ENCODE measurements around the gene RARG.

Gene RARG

DNA sequence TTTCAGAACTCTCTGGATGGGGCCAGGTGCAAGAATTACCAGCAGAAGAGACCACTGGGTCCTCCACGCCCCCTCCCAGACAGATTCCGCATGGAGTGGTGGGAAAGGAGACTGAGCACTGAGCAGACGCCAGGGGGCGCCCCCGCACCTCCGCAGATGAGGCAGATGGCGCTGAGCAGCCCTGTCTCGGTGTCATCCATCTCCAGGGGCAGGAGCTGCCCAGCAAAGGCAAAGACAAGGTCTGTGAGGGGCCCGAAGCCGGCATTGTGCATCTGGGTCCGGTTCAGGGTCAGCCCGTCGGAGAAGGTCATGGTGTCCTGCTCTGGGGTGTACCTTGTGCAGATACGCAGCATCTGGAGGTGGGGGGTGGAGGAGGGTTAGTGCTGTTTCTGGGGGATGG is 18.7 kb downstream of the RARG start (continued):
- TF ChIP-seq, protein P1, sequence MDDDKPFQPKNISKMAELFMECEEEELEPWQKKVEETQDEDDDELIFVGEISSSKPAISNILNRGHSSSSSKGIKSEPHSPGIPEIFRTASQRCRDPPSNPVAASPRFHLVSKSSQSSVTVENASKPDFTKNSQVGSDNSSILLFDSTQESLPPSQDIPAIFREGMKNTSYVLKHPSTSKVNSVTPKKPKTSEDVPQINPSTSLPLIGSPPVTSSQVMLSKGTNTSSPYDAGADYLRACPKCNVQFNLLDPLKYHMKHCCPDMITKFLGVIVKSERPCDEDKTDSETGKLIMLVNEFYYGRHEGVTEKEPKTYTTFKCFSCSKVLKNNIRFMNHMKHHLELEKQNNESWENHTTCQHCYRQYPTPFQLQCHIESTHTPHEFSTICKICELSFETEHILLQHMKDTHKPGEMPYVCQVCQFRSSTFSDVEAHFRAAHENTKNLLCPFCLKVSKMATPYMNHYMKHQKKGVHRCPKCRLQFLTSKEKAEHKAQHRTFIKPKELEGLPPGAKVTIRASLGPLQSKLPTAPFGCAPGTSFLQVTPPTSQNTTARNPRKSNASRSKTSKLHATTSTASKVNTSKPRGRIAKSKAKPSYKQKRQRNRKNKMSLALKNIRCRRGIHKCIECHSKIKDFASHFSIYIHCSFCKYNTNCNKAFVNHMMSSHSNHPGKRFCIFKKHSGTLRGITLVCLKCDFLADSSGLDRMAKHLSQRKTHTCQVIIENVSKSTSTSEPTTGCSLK (tag by site-specific recombination; IDR thresholded peaks at IDR 0.05), result no peak
- peak; percentile 49; the same call in 1 of the 2 replicates for TF ChIP-seq ZNF366 (tag by site-specific recombination; conservative IDR thresholded peaks at IDR 0.05)
- no peak for TF ChIP-seq BCL11A (tag by site-specific recombination; IDR thresholded peaks at IDR 0.05; ENCODE audit: low read depth)
- TF ChIP-seq, protein P2, sequence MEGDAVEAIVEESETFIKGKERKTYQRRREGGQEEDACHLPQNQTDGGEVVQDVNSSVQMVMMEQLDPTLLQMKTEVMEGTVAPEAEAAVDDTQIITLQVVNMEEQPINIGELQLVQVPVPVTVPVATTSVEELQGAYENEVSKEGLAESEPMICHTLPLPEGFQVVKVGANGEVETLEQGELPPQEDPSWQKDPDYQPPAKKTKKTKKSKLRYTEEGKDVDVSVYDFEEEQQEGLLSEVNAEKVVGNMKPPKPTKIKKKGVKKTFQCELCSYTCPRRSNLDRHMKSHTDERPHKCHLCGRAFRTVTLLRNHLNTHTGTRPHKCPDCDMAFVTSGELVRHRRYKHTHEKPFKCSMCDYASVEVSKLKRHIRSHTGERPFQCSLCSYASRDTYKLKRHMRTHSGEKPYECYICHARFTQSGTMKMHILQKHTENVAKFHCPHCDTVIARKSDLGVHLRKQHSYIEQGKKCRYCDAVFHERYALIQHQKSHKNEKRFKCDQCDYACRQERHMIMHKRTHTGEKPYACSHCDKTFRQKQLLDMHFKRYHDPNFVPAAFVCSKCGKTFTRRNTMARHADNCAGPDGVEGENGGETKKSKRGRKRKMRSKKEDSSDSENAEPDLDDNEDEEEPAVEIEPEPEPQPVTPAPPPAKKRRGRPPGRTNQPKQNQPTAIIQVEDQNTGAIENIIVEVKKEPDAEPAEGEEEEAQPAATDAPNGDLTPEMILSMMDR (tag by site-specific recombination; IDR thresholded peaks at IDR 0.05), result peak; percentile 91
- TF ChIP-seq ZNF391 (tag by site-specific recombination; IDR thresholded peaks at IDR 0.05; ENCODE audit: borderline replicate concordance, low read depth), result 0 out of 2 replicates have a peak, but pooled peaks have one; percentile 37
- TF ChIP-seq YY2 (tag by site-specific recombination; IDR thresholded peaks at IDR 0.05), result no peak
- TF ChIP-seq ZNF776 (tag by site-specific recombination; IDR thresholded peaks at IDR 0.05; ENCODE audit: borderline replicate concordance), result no peak
- no peak for TF ChIP-seq HOXC10 (CRISPR knock-in tag; IDR thresholded peaks at IDR 0.05)
- TF ChIP-seq, protein P3, sequence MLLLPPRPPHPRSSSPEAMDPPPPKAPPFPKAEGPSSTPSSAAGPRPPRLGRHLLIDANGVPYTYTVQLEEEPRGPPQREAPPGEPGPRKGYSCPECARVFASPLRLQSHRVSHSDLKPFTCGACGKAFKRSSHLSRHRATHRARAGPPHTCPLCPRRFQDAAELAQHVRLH (tag by site-specific recombination; IDR thresholded peaks at IDR 0.05), result no peak
- TF ChIP-seq ZNF23 (tag by site-specific recombination; IDR thresholded peaks at IDR 0.05; ENCODE audit: borderline replicate concordance), result no peak
- TF ChIP-seq, protein P4, sequence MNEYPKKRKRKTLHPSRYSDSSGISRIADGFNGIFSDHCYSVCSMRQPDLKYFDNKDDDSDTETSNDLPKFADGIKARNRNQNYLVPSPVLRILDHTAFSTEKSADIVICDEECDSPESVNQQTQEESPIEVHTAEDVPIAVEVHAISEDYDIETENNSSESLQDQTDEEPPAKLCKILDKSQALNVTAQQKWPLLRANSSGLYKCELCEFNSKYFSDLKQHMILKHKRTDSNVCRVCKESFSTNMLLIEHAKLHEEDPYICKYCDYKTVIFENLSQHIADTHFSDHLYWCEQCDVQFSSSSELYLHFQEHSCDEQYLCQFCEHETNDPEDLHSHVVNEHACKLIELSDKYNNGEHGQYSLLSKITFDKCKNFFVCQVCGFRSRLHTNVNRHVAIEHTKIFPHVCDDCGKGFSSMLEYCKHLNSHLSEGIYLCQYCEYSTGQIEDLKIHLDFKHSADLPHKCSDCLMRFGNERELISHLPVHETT (tag by site-specific recombination; IDR thresholded peaks at IDR 0.05), result no peak
- TF ChIP-seq, protein P5, sequence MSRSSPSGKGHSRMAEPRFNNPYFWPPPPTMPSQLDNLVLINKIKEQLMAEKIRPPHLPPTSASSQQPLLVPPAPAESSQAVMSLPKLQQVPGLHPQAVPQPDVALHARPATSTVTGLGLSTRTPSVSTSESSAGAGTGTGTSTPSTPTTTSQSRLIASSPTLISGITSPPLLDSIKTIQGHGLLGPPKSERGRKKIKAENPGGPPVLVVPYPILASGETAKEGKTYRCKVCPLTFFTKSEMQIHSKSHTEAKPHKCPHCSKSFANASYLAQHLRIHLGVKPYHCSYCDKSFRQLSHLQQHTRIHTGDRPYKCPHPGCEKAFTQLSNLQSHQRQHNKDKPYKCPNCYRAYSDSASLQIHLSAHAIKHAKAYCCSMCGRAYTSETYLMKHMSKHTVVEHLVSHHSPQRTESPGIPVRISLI (tag by site-specific recombination; IDR thresholded peaks at IDR 0.05), result no peak
- no peak for TF ChIP-seq ZNF146 (tag by site-specific recombination; IDR thresholded peaks at IDR 0.05)
- peak; percentile 43; the same call in 1 of the 2 replicates for TF ChIP-seq ZFP37 (tag by site-specific recombination; IDR thresholded peaks at IDR 0.05)
- TF ChIP-seq KLF8 (tag by site-specific recombination; IDR thresholded peaks at IDR 0.05), result 0 out of 2 replicates have a peak, but pooled peaks have one; percentile 42
- TF ChIP-seq, protein P6, sequence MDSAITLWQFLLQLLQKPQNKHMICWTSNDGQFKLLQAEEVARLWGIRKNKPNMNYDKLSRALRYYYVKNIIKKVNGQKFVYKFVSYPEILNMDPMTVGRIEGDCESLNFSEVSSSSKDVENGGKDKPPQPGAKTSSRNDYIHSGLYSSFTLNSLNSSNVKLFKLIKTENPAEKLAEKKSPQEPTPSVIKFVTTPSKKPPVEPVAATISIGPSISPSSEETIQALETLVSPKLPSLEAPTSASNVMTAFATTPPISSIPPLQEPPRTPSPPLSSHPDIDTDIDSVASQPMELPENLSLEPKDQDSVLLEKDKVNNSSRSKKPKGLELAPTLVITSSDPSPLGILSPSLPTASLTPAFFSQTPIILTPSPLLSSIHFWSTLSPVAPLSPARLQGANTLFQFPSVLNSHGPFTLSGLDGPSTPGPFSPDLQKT (IDR thresholded peaks at IDR 0.05; ENCODE audit: borderline replicate concordance, low read depth, low read length), result no peak
- TF ChIP-seq ZBTB21 (tag by site-specific recombination; IDR thresholded peaks at IDR 0.05), result no peak
- TF ChIP-seq, protein P7, sequence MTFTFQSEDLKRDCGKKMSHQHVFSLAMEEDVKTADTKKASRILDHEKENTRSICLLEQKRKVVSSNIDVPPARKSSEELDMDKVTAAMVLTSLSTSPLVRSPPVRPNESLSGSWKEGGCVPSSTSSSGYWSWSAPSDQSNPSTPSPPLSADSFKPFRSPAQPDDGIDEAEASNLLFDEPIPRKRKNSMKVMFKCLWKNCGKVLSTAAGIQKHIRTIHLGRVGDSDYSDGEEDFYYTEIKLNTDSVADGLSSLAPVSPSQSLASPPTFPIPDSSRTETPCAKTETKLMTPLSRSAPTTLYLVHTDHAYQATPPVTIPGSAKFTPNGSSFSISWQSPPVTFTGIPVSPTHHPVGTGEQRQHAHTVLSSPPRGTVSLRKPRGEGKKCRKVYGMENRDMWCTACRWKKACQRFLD (tag by site-specific recombination; IDR thresholded peaks at IDR 0.05), result no peak
- TF ChIP-seq SP3 (tag by site-specific recombination; IDR thresholded peaks at IDR 0.05), result no peak; the same call in 1 of the 2 replicates
- TF ChIP-seq ZNF214 (tag by site-specific recombination; IDR thresholded peaks at IDR 0.05; ENCODE audit: borderline replicate concordance), result no peak
- TF ChIP-seq KLF9 (tag by site-specific recombination; IDR thresholded peaks at IDR 0.05; ENCODE audit: low read depth), result peak; percentile 46
- no peak for TF ChIP-seq GLI2 (tag by site-specific recombination; IDR thresholded peaks at IDR 0.05; ENCODE audit: borderline replicate concordance, low read depth)
- peak; percentile 82 for TF ChIP-seq ZNF600 (tag by site-specific recombination; IDR thresholded peaks at IDR 0.05)
- TF ChIP-seq ZSCAN16 (tag by site-specific recombination; IDR thresholded peaks at IDR 0.05), result no peak
- TF ChIP-seq WT1 (tag by site-specific recombination; IDR thresholded peaks at IDR 0.05), result no peak
- TF ChIP-seq ZFP41 (tag by site-specific recombination; IDR thresholded peaks at IDR 0.05; ENCODE audit: borderline replicate concordance), result no peak
- no peak for TF ChIP-seq GFI1B (tag by site-specific recombination; IDR thresholded peaks at IDR 0.05)
- TF ChIP-seq, protein P8, sequence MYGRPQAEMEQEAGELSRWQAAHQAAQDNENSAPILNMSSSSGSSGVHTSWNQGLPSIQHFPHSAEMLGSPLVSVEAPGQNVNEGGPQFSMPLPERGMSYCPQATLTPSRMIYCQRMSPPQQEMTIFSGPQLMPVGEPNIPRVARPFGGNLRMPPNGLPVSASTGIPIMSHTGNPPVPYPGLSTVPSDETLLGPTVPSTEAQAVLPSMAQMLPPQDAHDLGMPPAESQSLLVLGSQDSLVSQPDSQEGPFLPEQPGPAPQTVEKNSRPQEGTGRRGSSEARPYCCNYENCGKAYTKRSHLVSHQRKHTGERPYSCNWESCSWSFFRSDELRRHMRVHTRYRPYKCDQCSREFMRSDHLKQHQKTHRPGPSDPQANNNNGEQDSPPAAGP (tag by site-specific recombination; IDR thresholded peaks at IDR 0.05), result 0 out of 2 replicates have a peak, but pooled peaks have one; percentile 67
- TF ChIP-seq SP7 (tag by site-specific recombination; IDR thresholded peaks at IDR 0.05), result peak; percentile 51
- no peak for TF ChIP-seq ZNF558 (tag by site-specific recombination; IDR thresholded peaks at IDR 0.05)
- TF ChIP-seq ZNF530 (tag by site-specific recombination; IDR thresholded peaks at IDR 0.05; ENCODE audit: low read depth), result no peak
- 0 out of 2 replicates have a peak, but pooled peaks have one; percentile 24 for TF ChIP-seq KLF1 (tag by site-specific recombination; IDR thresholded peaks at IDR 0.05)

Data from HEK293 (cell line).